HUDEP-2 (cell line): ENCODE results near the gene PANK4.
A peak's percentile ranks its signal among the peaks of the same experiment; 100 is the strongest.

Source experiments
- DNase-seq, 76 experiments: peaks; one replicate each; lab custom pipeline; 2025; ENCODE audit not compliant: unreplicated experiment in 76 of 76; lab: John Stamatoyannopoulos, UW

Gene PANK4

GRCh38 chr1:2483026-2483425 lies 43.4 kb downstream of the PANK4 start:
- DNase-seq, result peak in 5 of 76 experiments; percentile 9 to 64 (median 36)

GRCh38 chr1:2482588-2482987 lies 43.8 kb downstream of the PANK4 start:
- peak in 2 of 76 experiments; percentile 15 to 26 for DNase-seq

DNA sequence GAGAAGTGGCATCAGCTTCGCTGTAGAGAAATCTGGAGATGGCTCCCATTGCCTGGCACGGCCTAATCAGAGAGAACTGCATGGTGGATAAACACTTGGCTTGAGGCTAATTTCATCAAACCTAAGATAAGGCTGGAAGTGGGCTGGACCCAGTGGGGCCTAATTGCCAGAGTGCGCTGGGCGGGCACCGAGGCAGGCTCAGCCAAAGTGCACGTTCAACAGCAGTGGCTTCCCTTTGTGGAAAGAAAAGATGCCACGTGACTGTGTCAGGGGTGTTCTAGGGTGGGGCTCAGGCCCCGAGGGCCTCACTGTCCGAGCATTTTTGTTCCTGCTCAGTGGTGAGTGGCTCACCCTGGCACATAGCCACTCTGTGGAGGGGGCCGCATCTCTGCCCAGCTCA lies 44.5 kb downstream of the PANK4 start:
- DNase-seq, result peak in 40 of 76 experiments; percentile 8 to 90 (median 46)

DNA sequence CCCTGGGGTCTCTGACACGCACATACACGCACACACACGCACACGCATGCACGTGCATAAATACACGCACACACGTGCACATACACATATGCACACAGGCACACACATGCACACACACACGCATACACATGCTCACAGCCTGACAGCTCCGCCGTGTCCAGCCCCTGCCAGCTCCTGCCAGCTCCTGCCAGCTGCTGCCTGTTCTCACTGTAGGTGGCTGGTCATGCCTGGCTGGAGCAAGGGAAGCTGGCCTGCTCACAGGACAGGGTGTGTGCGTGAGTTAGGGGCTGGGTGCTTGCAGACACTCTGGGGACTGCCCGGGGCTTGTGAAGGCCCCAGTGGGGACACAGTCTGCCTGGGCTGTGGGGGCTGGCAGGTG lies 45.4 kb downstream of the PANK4 start:
- DNase-seq, result no peak

GRCh38 chr1:2480236-2480985 lies 46.0 kb downstream of the PANK4 start:
- no peak for DNase-seq

DNA sequence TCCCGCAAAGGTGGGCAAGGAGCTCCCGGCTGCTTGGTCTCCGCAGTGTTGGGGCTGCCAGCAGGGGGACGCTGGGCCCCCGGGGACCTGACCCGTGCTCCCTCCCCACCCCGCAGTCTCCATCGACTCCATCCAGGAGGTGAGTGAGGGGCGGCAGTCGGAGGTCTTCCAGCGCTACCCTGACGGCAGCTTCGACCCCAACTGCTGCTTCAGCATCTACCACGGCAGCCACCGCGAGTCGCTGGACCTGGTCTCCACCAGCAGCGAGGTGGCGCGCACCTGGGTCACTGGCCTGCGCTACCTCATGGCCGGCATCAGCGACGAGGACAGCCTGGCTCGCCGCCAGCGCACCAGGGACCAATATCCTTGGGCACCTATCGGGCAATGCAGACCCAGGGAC lies 46.8 kb downstream of the PANK4 start:
- DNase-seq, result no peak

DNA sequence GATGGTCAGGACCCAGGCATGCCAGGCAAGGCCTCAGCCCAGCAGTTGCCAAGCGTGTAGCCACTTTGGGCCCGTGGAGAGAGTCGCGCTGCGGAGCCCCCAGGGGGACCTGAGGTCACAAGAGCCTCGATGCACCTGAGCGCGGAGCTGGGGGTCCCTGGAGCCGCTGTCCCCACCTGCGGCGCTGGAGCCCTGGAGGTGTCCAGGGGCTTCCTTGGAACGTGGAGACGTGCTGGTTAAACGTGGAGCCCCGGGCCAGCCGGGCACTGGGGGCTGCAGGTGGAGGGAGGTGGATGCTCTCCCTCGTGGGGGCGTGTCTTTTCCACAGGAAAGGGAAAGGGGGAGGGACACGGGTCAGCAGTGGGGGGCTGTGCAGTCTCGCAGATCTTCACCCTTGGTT lies 47.2 kb downstream of the PANK4 start:
- no peak for DNase-seq

- no peak for DNase-seq
These were observed 48.5 kb downstream of the PANK4 start for GRCh38 chr1:2477791-2478499.

DNA sequence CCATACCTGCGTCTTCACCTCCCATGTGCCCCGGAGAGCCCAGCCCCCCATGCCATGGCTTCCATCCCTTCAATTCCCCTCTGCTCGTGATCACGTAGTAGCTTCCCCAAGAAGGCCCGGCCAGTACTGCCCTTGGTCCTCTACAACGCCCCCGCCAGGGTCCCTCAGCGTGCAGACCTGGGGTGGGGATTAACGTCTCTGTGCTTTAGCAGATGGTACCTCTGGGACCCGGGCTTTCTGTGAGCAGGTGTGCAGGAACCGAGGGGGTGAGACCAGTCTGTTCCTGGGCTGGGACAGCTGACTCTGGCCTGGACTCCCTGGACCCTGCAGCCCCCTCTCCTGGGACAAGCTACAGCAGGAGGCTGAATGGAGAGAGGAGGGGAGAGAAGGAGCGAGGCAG lies 49.1 kb downstream of the PANK4 start:
- DNase-seq, result no peak

DNA sequence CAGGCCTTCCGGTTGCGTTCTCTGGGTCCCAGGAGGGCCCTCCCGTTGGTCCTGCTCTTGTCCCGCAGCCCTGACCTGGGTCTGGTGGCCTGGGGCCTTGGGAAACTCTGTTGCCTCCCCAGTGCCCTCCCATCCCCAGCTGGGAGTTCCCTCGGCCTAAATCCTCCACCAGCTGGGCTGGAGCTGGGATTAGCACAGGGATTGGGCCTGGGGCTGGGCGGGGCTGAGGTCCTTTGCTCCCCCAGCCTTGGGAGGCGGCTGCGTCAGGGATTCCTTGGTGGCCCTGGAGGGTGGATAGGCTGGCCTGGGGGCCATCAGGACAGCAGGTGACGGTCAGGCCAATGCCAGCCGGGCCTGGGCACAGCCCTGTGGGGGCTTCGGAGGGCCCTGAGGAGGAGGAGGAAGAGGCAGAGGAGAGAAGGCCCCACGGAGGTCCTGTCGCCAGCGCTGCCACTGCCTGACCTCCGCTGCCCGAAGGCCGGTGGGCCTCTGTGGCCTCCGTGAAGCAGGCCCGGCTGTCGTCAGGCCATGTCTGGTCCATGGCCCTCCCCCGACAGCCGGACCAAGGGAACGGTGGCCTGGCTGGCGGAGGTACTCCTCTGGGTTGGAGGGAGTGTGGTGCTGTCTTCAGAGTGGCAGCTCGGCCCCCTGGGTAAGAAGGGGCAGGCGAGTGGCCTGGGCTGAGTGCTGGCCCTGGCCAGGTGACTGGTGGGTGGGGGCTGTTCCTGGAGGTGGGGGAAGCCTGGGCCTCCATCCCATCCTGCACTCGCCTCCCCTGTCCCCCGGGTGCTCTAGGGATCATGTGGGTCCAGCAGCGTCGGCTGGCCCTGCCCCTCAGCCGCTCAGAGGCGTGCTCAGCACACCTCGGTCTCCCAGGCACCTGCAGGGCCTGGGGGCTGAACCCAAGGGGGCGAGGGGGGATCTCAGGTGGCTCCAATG lies 50.1 kb downstream of the PANK4 start, which contains the start of gene PLCH2:
PLCH2 (plus strand) TSS at position 229 of the 939 bp plus-strand sequence; CDS start at position 529, 300 bp downstream.
- no peak for DNase-seq

DNA sequence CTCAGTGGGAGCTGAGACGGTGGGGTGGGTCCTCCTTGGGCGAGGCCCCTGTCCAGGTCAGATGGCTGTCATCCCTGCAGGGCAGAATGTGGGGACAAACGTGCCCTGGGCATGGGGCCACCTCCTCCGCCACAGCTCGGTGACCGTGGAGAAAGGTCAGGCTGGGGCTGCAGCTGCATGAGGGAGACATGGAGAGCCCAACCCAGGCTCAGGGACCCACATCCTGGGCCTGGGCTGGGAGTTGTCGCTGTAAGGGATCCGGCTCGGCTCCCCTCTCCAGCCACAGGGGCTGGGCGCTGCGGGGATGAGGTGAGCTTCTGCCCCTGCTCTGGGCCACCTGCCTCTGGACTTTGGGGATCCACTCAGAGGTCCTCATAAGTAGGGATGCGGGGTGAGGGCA lies 50.8 kb downstream of the PANK4 start:
- no peak for DNase-seq

GRCh38 chr1:2474933-2475371 lies 51.4 kb downstream of the PANK4 start:
- DNase-seq, result peak in 4 of 76 experiments; percentile 19 to 47 (median 28)

GRCh38 chr1:2474104-2474844 lies 52.1 kb downstream of the PANK4 start:
- no peak for DNase-seq

DNA sequence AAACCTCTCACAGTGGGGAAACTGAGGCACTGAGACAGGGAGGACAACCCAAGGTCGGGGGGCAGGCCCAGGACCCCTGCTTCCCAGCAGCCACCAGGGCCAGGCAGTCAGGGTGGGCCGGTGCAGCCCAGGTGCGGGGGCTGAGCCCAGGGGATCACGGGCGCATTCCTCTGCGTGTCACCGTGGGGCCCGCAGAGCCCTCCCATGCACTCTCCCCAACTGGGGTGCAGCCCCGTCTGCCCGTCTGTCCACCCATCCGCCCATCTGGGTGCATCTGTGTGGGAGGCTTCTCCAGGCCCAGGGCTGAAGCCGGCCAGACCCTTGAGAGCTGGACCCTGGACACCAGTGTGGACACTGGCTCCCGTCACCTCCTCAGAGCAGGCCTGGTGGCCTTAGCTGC lies 53.2 kb downstream of the PANK4 start:
- DNase-seq, result no peak

DNA sequence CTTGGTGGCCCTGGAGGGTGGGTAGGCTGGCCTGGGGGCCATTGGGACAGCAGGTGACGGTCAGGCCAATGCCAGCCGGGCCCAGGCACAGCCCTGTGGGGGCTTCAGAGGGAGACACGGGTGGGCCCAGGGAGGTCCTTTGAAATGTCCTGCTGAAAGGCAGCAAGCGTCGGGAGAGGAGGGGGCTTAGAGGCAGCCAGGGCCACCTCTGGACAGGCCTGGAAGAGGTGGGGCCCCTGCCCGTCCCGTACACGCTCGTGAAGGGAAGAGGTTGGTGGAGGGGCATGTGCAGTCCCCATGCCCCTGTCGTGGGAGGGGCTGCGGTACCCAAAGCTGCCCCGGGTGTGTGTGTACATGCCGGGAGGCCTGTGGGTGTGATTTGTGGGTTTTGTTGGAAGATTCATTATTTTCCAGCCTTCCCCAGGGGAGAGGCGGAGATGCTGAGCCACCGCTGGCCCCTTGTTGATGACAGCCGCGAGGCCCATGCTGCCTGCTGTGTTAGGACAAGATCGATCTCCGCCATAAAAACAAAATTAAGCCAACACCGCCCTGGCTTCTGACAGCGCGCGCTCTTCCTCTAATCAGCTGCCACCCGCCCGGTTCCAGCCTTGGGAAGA lies 53.7 kb downstream of the PANK4 start:
- DNase-seq, result no peak

DNA sequence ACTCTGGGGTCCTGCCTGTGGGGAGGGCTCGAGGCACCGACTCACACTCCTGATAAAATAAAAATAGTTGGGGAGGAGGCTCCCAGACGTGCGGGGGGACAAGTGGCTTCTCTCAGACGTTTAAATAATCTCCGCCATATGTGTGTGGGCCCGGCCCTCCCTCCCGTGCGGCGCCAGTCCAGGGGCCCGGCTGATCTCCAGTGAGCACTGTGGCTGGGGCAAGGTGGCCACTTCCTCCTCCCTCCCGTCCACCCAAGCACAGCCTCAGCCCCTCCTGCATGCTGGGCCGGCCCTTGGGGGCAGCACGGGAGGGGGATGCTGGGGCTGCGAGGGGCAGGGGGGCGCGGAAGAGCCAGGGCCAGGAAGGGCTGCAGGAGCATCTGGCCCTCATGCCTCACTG lies 54.3 kb downstream of the PANK4 start:
- DNase-seq, result no peak

DNA sequence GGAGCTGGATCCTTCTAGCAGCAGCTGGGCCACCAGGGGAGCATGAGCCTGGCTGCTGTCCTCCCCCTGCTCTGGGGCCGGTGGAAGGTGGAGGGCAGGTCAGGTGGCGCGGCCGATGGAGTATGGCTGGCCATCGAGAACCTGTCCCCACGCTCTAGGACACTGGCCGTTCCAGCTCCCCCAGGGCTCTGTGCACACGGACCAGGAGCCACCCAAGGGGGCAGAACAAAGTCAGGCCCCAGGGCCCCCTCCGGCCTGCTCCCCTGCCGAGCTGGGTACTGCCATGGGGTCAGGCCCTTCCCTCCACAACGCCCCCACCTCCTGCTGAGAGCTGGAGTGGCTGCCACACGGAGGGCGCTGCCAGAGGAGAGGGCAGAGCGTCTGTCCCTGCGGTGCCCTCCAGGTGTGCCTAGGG lies 54.8 kb downstream of the PANK4 start:
- DNase-seq, result no peak

GRCh38 chr1:2471159-2471471 lies 55.3 kb downstream of the PANK4 start:
- no peak for DNase-seq

- DNase-seq, result no peak
These were observed 55.9 kb downstream of the PANK4 start for GRCh38 chr1:2470290-2471158.
